IgD-negative memory B cell (primary cell): ENCODE data around the gene NGRN. TPM values are rescaled to one million over a fixed set of nuclear protein-coding genes. Genes with fewer than 3 reads are reported as not detected.
"Not testable (repeated sequence)": the region's sequence is repeated elsewhere in the genome, so short reads cannot be mapped to it uniquely, and the experiment has no call there.

Experiments used
- H3K27ac Mint-ChIP-seq, 3 donors: one replicate each; pipeline ENCODE4 v1.8.0; 2020 to 2022; ENCODE audit warnings: mild to moderate bottlenecking in 3 of 3, mixed read lengths in 3 of 3, moderate library complexity in 1 of 3
- H3K27me3 Mint-ChIP-seq: one replicate; pipeline ENCODE4 v1.8.0; 2021; ENCODE audit warnings: mixed read lengths
- H3K36me3 Mint-ChIP-seq: one replicate; pipeline ENCODE4 v1.8.0; 2020; ENCODE audit warnings: mild to moderate bottlenecking, mixed read lengths
- H3K4me1 Mint-ChIP-seq, 3 donors: one replicate each; pipeline ENCODE4 v1.8.0; 2020 to 2022; ENCODE audit warnings: mixed read lengths in 3 of 3, mild to moderate bottlenecking in 1 of 3
- H3K4me3 Mint-ChIP-seq, 4 donors: one replicate each; pipeline ENCODE4 v1.8.0; 2020 to 2022; ENCODE audit warnings: mild to moderate bottlenecking in 4 of 4, mixed read lengths in 4 of 4, moderate library complexity in 3 of 4
- H3K9me3 Mint-ChIP-seq, 3 donors: one replicate each; pipeline ENCODE4 v1.8.0; 2020 to 2021; ENCODE audit warnings: mixed read lengths in 3 of 3, mild to moderate bottlenecking in 1 of 3
- polyA plus RNA-seq: library from polyadenylated mRNA; unstranded; fragments of 300-500 nt; fragmentation: Illumina TruSeq; gene quantifications from one replicate; pipeline ENCODE4 v1.2.3, GENCODE V29; 2021

Gene NGRN
- polyA plus RNA-seq, 1 donor from 2014 or later, result 63.4 TPM

- no peaks in the 10 kb centered on the region for H3K9me3 Mint-ChIP-seq
- no peaks in the 10 kb centered on the region for H3K27me3 Mint-ChIP-seq
- peaks cover 3% of the 10 kb centered on the region for H3K36me3 Mint-ChIP-seq
- no peak overlapping the region for H3K4me3 Mint-ChIP-seq
- peak overlapping the region in 1 of 3 donors; percentile 71 for H3K27ac Mint-ChIP-seq
- peaks cover 0 to 7% (median 5%) of the 10 kb centered on the region in 3 donors for H3K4me1 Mint-ChIP-seq
Observed at GRCh38 chr15:90287101-90287500, 21.6 kb downstream of the NGRN start.

GRCh38 chr15:90287946-90288345 is 22.5 kb downstream of the NGRN start:
- H3K4me1 Mint-ChIP-seq, result peaks cover 0 to 7% (median 5%) of the 10 kb centered on the region in 3 donors
- H3K9me3 Mint-ChIP-seq, result no peaks in the 10 kb centered on the region
- no peak overlapping the region for H3K27ac Mint-ChIP-seq
- peaks cover 3% of the 10 kb centered on the region for H3K36me3 Mint-ChIP-seq
- H3K27me3 Mint-ChIP-seq, result no peaks in the 10 kb centered on the region
- no peak overlapping the region for H3K4me3 Mint-ChIP-seq

- Mint-ChIP-seq H3K4me3 (no peak overlapping the region), H3K4me1 (peaks cover 3 to 18% (median 5%) of the 10 kb centered on the region in 3 donors), H3K27me3 (no peaks in the 10 kb centered on the region), H3K9me3 (no peaks in the 10 kb centered on the region), H3K36me3 (no peaks in the 10 kb centered on the region), H3K27ac (no peak overlapping the region)
Observed at GRCh38 chr15:90291679-90292356, 26.3 kb downstream of the NGRN start.

GRCh38 chr15:90293040-90293810 is 27.8 kb downstream of the NGRN start:
- not testable (repeated sequence) for H3K27ac Mint-ChIP-seq, H3K36me3 Mint-ChIP-seq, H3K9me3 Mint-ChIP-seq, H3K27me3 Mint-ChIP-seq
- H3K4me3 Mint-ChIP-seq, result peak overlapping the region in 1 of 4 donors; percentile 15
- peaks cover 6 to 18% (median 9%) of the 10 kb centered on the region in 3 donors for H3K4me1 Mint-ChIP-seq

GRCh38 chr15:90294159-90294558 is 28.7 kb downstream of the NGRN start:
- no peaks in the 10 kb centered on the region for H3K36me3 Mint-ChIP-seq
- H3K4me1 Mint-ChIP-seq, result peaks cover 6 to 18% (median 9%) of the 10 kb centered on the region in 3 donors
- H3K27me3 Mint-ChIP-seq, result no peaks in the 10 kb centered on the region
- peak overlapping the region in 1 of 3 donors; percentile 35 for H3K27ac Mint-ChIP-seq
- no peaks in the 10 kb centered on the region for H3K9me3 Mint-ChIP-seq
- H3K4me3 Mint-ChIP-seq, result peak overlapping the region in 2 of 4 donors; percentile 33 to 85

- H3K4me1 Mint-ChIP-seq, result peaks cover 6 to 18% (median 9%) of the 10 kb centered on the region in 3 donors
- peak overlapping the region in 1 of 4 donors; percentile 85 for H3K4me3 Mint-ChIP-seq
- no peaks in the 10 kb centered on the region for H3K9me3 Mint-ChIP-seq
- H3K36me3 Mint-ChIP-seq, result no peaks in the 10 kb centered on the region
- H3K27me3 Mint-ChIP-seq, result no peaks in the 10 kb centered on the region
- H3K27ac Mint-ChIP-seq, result no peak overlapping the region
Observed at GRCh38 chr15:90294601-90295269, 29.3 kb downstream of the NGRN start.

- peaks cover 6 to 13% (median 9%) of the 10 kb centered on the region in 3 donors for H3K4me1 Mint-ChIP-seq
- H3K27ac Mint-ChIP-seq, result no peak overlapping the region
- H3K4me3 Mint-ChIP-seq, result no peak overlapping the region
- no peaks in the 10 kb centered on the region for H3K36me3 Mint-ChIP-seq
- H3K9me3 Mint-ChIP-seq, result no peaks in the 10 kb centered on the region
- H3K27me3 Mint-ChIP-seq, result no peaks in the 10 kb centered on the region
Observed at GRCh38 chr15:90295270-90295648, 29.8 kb downstream of the NGRN start.

- H3K27me3 Mint-ChIP-seq, H3K27ac Mint-ChIP-seq, H3K4me3 Mint-ChIP-seq, H3K36me3 Mint-ChIP-seq, H3K9me3 Mint-ChIP-seq: not testable (repeated sequence)
- peaks cover 8 to 19% (median 12%) of the 10 kb centered on the region in 3 donors for H3K4me1 Mint-ChIP-seq
Observed at GRCh38 chr15:90296316-90296884, 30.9 kb downstream of the NGRN start.

- H3K4me1 Mint-ChIP-seq, result peaks cover 5 to 16% (median 12%) of the 10 kb centered on the region in 3 donors
- H3K27me3 Mint-ChIP-seq, result no peaks in the 10 kb centered on the region
- H3K27ac Mint-ChIP-seq, result no peak overlapping the region
- H3K4me3 Mint-ChIP-seq, result no peak overlapping the region
- H3K9me3 Mint-ChIP-seq, result no peaks in the 10 kb centered on the region
- no peaks in the 10 kb centered on the region for H3K36me3 Mint-ChIP-seq
Observed at GRCh38 chr15:90297021-90297420, 31.5 kb downstream of the NGRN start.

GRCh38 chr15:90300541-90300940 is 35.1 kb downstream of the NGRN start:
- H3K9me3 Mint-ChIP-seq, result no peaks in the 10 kb centered on the region
- H3K4me1 Mint-ChIP-seq, result peaks cover 5 to 12% (median 8%) of the 10 kb centered on the region in 3 donors
- no peak overlapping the region for H3K4me3 Mint-ChIP-seq
- no peaks in the 10 kb centered on the region for H3K36me3 Mint-ChIP-seq
- no peak overlapping the region for H3K27ac Mint-ChIP-seq
- H3K27me3 Mint-ChIP-seq, result no peaks in the 10 kb centered on the region

- Mint-ChIP-seq H3K9me3 (no peaks in the 10 kb centered on the region), H3K4me1 (peaks cover 8 to 11% (median 10%) of the 10 kb centered on the region in 3 donors), H3K4me3 (no peak overlapping the region), H3K36me3 (no peaks in the 10 kb centered on the region), H3K27me3 (no peaks in the 10 kb centered on the region), H3K27ac (peak overlapping the region in 1 of 3 donors; percentile 72)
Observed at GRCh38 chr15:90300988-90301706, 35.7 kb downstream of the NGRN start.

GRCh38 chr15:90301707-90302300 is 36.3 kb downstream of the NGRN start:
- Mint-ChIP-seq H3K4me3 (no peak overlapping the region), H3K36me3 (no peaks in the 10 kb centered on the region), H3K9me3 (no peaks in the 10 kb centered on the region), H3K27ac (no peak overlapping the region), H3K4me1 (peaks cover 14 to 15% (median 14%) of the 10 kb centered on the region in 3 donors), H3K27me3 (no peaks in the 10 kb centered on the region)

- H3K27ac Mint-ChIP-seq, H3K27me3 Mint-ChIP-seq, H3K4me3 Mint-ChIP-seq, H3K36me3 Mint-ChIP-seq, H3K9me3 Mint-ChIP-seq: not testable (repeated sequence)
- peaks cover 15 to 17% (median 15%) of the 10 kb centered on the region in 3 donors for H3K4me1 Mint-ChIP-seq
Observed at GRCh38 chr15:90305355-90305754, 39.9 kb downstream of the NGRN start.

- H3K27ac Mint-ChIP-seq, result no peak overlapping the region
- no peaks in the 10 kb centered on the region for H3K27me3 Mint-ChIP-seq
- no peaks in the 10 kb centered on the region for H3K9me3 Mint-ChIP-seq
- H3K36me3 Mint-ChIP-seq, result no peaks in the 10 kb centered on the region
- peaks cover 12 to 15% (median 15%) of the 10 kb centered on the region in 3 donors for H3K4me1 Mint-ChIP-seq
- H3K4me3 Mint-ChIP-seq, result no peak overlapping the region
Observed at GRCh38 chr15:90305932-90306331, 40.5 kb downstream of the NGRN start.
